Measurements from ENCODE around the gene GRIK3.
A peak's percentile ranks its signal among the peaks of the same experiment; 100 is the strongest.

GRIK3 gene

DNA sequence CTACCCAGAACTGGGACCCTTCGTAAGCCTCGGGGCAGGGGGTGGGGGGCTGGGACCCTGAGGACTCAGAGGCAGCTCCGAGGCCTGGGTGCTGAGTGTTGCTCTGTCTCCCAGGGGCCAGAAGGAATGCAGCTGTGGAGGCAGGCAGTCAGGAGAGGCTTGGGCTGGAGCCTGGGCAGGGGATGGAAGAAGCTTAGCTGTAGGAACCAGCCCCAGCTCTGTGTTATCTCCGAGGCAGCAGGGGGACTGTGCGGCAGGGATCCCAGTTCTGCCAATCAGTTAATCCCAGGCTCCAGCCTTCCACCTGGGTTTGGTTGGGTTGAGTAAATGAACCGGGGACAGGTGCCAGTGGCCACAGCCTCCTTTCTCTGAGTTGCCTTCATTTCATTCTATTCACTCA, 8.2 kb upstream of the GRIK3 start:
- no peak for DNase-seq

DNA sequence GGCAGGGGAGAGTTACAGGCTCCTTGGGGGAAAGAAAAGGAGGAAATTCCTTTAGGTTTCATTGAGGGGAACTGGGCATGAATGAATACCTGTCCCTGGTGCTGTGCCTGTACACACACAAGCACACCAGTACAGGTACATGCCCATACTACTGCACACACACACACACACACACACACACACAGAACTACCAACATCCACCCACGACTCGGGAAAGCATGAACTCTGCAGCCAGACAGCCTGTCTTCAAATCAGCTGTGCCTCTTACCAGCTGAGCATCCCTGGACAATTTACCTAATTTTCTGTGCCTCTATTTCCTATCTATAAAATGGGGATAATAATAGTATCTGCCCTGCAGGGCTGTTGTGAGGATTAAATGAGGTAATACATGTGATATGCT, 7.2 kb upstream of the GRIK3 start:
- DNase-seq: no peak

DNA sequence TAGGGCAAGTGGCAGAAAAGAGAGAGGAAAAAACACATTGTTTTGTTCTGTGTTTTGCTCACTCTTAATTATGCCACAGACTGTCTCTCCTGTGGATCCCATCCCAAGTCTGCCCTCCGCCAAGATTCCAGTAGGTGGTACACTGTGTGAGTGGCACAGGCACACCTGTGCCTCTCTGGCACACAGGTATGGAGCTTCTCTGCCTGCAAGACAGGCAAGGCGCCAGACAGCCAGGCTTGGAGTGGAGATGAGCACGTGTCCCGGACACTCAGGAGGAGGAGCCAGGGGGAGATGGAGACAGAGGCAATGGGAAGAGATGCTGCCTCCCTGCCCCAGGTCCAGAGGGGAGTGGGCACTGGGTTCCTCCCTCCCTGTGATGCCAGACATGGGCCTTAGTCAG, 6.5 kb upstream of the GRIK3 start:
- peak; percentile 80 for DNase-seq

DNA sequence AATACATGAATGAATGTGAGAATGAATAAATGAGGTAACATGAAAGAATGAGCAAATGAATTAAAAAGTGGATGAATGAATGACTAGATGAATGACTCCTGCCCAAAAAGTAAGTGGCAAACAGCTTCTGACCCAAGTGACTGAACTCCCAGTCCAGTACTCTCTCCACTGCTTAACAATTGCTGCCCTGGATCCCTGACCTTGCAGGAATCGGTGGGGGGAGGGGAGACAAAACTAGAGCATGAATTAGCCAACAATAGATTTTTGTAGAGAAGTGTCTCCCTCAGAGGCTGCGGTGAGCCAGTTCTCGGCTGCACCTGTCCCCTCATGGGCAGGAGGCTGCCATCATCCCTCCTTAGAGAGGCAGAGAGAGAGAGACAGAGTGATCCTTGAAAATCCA, 5.9 kb upstream of the GRIK3 start:
- peak; percentile 46 for DNase-seq

DNA sequence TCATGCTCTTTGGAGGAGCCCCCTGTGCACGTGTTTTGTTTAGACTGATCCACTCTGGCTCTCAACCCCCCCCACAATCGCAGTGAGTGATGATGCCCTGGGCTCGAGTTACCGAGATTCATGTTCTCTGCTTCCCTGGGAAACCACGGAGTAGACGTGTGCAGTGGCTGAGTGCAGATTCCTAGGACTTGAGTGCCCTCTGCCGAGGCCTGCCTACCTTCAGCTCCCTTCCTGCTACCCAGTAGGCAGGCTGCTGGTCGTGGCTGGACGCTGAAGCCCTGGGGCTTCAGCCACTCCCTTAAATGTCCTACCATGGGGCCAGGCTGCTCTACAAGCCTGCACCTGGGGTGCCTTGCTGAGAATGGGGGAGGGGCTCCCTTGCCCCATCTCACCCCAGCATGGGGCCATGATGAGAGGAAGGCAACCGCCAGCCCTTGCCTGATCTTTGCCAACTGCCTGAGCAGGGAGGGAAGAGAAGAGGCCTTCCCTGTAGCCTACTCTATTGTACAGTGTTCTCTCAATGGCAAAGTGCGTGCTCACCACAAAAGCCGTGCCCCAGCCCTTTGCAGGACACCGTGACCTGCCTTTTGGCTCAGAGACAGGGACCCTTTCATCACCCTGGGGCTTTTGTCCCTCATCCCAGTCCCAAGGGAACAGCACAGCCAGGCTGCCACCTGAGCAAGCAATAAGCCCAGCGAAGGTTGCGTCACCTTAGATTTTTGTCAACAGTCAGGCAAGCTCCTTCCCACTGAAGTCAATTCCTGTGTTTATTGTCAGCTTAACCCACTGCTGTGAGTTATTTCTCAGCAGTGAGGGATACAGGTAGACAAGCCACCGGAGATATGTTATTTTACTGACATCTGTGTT, 4.1 kb upstream of the GRIK3 start:
- peak; percentile 100 for DNase-seq

DNA sequence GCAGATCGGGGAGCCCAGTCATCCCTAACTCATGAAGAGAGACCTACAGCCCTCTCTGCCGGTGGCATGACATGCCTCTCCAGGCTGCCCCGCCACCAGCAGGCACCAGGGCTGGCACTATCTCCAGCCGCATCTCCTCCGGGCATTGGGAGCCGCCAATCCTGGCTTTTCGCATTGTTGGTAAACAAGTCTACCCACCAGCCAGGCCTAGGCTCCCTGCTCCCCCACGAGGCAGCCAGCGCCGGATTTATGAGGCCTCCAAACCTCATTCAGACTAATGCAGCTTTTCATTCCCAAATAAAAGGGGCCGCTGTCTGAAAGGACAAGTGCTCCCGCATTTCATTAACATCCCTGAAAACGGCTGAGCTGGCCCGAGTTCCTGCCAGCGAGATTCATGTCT, 3.4 kb upstream of the GRIK3 start:
- DNase-seq: peak; percentile 76

DNA sequence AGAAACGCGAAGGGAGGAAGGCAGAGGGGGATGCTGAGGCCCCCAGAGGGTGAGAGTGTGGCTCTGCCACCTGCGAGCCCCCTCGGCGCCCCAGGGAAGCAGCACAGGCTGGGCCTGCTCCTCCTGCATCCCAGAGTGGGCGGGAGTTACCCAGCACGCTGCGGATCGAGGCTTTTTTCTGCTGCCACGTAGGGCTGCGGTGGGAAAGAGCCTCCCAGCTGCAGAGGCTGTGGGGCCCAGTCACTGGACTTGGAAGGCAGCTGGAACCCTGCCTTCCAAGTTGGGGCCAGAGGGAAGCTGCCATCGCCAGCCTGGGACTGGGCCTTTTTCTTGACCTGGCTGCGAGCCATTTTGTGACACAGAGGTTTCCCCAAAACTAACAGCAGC, 2.3 kb upstream of the GRIK3 start:
- DNase-seq: peak; percentile 55

DNA sequence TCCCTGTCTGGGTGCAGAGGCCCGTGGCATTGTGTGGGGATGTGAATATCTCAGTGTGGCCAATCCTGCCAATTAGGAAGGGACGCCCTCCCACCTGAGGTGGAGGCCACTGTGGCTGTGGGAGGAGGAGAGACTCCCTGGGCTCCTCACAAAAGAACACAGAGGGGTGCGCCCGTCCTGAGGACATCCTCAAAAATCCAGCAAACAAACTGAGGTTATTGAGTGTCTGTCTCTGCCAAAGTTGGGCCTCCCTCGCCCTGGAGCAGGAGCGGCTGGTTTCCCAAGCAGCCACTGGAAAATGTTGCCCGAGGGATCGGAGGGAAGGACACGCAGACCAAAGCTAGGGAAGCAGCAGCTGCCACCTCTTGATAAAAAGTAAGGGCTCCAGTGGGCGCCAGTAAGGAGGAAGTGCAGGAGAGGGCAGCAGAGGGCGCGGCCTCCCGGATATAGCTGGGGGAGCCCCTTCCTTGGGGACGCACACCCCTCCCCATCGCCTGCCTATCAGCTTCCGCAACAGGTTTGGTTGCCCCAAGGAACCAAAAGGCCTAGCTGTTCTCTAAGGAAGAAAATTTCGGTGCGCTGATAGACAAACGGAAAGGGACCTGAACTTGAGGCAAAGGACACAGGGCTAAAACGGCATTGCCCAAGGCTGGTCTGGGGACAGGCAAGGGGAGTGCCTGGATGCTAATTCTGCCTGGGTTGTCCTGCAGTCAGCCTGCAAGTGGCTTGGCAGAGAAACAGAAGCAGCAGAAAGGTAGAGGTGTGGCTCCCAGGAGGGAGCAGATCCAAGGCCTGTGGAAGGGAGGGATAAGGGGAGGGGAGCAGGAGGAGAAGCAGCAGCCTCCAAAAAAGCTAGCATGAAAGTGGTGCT, 1.7 kb upstream of the GRIK3 start:
- peak; percentile 86 for DNase-seq

DNA sequence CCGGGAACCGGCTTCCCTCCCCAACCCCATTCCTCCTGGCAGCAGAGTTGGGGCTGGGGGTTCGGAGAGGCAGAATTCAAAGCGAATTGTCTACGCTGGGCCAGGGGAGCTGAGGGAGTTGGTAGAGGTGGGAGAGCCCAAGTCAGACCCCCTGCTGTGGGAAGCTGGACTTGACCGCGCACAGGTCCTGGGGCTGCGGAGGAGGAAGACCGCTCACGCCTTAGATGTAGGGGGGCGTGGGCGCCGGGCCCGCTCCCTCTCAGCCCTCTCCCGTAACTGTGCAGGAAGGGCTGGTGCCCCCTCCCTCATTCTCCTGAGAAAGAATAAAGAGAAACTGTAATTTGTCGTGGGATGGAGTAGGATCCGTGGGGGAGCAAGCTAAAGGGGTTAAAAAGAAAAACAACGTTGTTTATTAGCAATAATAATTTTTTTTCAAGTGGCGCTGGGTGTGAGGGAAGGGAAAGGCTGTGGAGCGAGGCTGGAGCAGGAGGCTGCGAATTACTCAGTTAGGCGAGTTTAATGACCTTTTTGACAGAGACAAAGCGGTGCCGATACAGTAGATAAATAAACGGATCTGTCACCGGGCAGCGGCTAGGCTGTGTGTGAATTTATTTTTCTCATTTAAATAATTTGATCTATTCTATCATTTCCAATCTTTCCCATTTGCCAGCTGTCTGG, 838 bp upstream of the GRIK3 start:
- peak; percentile 46 for DNase-seq

DNA sequence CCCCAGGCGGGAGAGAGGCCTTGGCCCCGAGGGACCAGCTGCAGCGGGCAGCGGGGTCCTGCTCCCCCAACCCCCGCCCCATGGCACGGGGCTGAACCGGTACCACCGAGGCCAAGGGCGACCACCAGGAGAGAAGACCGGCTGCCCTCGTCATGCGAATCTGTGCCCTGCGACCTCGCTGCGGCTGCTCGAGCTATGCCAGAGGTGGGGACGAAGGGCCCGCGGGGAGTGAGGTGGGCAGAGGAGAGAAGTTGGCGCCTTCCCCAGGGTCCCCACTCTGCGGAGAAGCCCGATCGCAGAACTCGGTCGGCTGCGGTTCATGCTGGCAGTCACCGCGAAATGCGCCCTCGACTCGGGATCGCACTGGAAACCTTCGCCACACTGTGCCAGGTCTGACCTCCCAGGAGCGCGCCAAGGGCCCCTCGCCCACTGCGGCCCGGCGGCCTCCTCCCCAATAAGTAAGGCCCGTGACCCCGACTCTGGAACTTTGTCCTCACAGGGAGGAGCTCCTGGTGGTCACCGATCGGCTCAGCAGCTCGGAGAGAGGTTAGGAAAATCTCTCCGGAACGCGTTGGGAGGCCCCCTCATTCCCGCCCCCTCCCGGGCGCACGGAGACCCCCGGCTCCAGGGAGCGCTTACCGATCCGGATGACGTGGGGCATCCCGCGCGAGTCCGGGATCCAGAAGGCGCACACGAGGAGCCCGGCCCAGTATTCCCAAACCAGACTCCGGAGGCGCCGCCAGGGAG, 787 bp downstream of the GRIK3 start:
- DNase-seq: no peak

DNA sequence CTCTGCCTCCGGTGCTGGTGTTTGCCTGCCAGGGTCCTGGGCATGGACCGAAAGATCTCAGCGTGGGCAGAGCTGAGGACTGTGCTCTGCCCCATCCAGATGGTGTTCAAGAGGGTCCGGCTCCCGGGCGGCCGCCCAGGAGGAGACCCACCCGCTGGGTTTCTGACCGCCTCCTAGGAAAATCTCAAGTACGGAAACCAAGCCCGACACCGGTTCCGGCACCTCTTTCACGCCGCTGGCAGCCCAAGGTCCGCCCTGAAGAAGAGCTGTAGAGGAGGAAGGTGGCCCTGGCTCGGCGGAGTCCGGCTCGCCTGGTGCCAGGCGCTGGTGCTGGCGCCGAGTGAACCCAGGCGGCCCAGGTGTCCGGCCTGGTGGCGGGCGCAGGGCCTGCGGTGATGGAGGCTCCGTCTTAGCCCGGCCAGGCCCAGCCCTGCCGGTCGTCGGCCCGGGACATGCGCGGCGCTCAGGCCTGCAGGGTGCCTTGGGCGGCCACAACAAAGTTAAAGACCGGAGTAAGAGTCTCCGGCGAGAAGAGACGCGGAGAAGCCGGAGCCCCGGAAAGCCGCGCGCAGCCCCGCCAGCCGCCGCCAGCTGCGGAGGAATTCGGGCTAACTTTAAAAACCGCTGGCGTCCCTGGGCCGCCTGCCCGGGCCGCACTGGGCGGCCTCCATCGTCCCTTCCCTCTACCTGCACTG, 1.5 kb downstream of the GRIK3 start:
- no peak for DNase-seq

DNA sequence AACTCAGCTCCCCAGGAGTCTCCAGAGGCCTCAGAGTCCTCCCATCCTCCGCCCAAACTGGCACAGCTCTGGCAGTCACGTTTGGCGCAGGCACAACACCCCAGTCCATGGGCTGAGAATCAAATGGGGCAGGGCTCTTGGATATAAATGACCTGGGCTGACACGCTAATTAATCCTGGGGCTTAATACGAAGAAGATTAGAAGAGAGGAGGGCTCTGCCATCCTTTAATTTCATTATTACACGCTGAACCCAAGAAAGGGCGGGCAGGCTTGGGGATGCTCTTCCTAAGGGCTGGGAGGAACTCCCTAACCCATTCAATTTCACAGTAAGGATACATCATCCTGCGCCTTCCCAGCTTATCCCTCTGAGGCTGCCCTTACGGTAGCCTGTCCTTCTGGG, 2.4 kb downstream of the GRIK3 start:
- DNase-seq: no peak

DNA sequence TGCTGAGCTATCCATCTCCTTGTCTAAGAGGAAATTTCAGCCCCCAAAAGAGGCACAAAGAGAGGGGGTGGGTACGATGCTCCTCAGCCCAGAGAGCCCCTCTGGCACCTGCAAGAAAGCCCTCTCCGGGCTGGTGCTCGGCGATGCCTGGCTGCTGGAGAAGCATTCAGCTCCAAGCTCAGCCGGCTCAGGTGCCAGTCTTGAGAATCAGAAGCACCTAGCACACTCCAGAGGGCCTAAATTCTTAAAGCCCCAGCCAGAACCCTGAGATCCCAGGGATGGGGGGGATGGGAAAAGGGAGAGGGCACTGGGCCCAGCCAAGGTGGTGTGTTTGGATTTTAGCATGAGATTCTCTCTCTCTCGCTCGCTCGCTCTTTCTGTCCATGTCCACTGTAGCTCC, 2.9 kb downstream of the GRIK3 start:
- no peak for DNase-seq

DNA sequence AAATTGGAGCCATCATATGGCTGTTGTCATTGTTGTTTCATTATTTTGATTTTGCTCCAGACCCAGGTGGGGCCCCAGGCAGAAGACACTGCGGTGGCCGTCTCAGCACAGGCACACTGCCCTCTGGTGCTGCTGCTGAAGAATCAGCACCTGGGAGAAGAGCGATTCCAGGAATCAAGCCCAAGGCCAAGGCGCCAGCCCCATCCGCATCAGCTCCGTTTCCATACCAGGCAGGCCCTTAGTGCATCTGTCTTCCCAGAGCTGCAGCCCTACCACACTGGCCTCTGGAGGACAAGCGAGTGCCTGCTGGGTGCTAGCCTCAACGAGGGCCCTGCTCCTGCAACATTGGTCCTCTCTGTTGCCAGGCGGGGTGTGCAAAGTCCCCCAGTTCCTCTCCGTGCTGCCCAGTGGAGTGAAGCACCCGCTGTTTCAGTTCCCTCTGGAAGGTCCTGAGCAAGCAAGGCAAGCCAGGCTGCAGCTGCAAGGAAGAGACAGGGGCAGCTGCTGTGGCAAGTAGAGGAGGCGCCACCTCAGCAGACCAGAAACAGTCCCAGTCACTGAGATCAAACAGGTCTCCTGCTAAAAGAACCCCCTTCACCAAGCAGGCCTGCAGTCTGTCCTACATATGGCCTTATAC, 5.2 kb downstream of the GRIK3 start:
- DNase-seq: no peak

DNA sequence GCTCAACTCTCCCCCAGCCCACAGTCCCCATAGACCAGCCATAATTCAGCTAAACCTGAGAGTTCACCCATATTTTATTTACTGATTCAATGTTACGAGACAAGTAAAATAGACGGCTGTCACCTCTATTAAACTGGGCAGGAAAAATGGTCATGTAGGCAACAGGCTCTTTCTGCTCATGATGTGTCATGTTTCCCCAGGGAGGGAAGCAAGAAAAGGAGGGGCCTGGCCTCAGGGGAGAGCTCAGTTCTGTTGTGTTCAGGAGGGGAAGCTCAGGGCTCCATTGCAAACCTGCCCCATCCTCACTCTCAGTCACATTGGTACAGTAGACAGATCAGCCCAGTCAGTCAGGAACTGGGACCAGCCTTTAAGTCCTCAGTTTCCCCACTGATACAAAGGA, 12.8 kb downstream of the GRIK3 start:
- no peak for DNase-seq

DNA sequence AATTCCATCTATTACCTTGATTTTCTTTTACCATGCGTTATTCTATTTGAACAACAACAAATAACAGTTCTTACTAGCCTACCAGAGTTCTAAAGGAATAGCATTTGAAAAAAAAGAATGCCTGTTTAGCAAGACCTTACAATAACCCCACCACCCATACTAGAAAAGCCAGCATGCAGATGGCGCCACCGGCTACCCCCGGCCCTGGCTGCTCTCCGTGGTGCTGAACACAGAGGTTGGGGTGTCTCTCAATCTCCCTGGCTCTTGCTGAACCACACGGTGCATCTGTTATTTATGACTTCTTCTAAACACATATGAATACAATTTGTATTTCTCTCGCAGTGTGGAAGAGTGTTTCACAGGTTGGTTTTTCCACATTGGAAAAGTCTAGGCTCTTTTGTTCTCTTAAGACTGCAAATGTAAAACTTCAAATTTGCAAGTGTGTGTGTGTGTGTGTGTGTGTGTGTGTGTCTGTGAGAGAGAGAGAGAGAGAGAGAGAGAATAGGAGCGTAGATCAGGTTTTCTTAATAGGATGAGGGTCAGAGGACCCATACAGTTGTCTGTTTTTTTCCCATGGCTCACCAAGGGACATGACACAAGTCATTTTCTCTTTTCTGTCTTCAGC, 13.6 kb downstream of the GRIK3 start:
- DNase-seq: no peak

DNA sequence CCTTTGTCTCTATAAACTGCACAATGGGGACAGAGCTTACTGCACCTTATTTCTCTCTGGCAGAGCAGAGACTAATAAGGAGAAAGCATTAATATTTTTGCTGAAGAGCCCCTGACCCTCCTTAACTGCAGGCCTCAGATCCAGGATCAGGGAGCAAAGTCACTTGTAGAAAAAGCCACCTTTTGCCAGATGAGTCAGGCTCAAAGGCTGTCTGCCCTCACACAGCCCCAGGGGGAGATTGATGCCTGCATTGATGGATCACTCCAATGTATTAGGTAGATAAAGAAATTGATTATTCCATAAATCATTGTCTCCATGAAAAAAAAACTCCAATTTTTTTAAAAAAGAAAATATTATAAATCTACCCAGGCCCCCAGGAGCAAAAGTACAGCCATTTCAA, 15.8 kb downstream of the GRIK3 start:
- DNase-seq: no peak

DNA sequence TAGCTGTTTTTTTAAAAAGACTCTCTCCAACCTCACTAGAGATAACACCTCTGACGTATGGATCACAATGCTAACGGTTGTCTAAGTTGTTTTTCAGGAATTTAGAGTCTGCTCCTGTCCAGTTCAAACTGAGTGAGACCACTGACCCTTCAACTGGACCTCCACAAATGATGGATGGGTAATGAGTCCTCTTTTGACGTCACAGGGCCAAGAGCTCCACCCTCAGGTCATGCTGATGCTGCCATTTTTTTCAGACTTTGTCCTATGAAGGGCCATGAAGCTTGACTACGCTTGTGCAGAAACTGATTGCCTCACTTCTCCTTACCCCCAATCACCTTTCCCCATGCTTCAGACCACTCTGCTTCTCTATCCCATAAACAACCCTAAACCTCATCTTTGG, 16.6 kb downstream of the GRIK3 start:
- DNase-seq: no peak

DNA sequence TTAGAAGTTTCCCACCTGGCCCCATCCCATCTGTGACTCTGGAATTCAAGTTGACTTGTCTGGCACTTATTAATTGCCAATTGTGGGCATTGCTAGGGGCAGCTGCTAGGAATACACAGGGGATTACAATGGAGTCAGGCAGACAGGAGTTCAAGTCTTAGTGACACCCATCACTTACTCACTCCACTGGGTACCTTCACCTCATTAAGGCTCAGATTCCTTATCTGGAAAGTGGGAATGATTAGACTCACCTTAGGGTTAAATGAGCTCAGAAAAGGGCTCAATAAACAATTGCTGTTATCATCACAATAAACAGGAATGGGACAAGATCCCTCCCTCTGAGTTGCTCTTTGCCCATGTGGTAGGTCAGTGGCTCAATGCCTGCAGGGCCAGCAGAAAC, 18.2 kb downstream of the GRIK3 start:
- DNase-seq: no peak

DNA sequence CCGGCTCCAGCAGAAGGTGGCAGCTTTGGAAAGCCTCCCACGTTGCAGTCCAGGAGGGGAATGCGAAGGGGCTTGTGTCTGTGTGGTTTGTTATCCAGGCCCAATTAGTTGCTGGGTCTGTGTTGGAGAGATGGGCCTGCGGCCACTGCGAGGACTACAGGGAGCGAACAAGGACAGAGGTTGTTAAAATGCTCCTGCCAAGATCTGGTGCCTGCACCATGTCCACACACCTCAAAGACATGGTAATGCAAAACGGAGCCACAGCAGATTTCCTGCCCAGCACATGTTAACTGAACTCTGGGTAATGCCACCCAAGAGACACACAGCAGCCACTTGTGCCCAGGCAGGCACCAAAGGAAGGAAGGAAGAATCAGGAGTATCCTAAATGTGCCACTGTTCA, 18.6 kb downstream of the GRIK3 start:
- DNase-seq: no peak

DNA sequence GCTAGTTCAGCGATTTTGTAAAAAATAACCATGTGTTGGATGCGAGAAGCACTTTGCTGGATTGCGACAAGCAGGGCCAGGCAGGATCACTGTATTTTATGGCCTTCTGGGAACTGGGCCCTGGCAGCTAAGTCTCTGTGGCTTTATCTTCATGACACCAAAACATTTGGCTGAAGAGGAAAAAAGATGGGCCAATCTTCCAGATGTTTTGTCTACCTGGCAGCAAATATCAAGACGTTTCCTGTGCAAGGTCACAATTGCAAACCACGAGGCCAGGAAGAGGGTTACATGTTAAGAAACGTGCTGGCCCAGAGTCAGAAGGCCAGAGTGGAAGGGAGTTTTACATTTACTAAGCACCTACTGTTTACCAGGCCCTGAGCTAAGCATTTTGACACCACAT, 22.1 kb downstream of the GRIK3 start:
- no peak for DNase-seq
